Testis (tissue), 3 donors: ENCODE results near the gene TENM4. TPM values are rescaled to one million over a fixed set of nuclear protein-coding genes. Genes with fewer than 3 reads are reported as not detected.

ENCODE experiments used
- DNase-seq: peaks from one replicate; pipeline ENCODE4 v3.0.0-alpha.2; 2019
- H3K27ac ChIP-seq, 2 donors: fragments of 200-600 bp; sonication (generic); one replicate each; pipeline ENCODE4 v1.5.1; 2019
- H3K27me3 ChIP-seq: fragments of 200-600 bp; sonication (generic); one replicate; pipeline ENCODE4 v1.5.1; 2019
- H3K36me3 ChIP-seq: fragments of 200-600 bp; sonication (generic); one replicate; pipeline ENCODE4 v1.5.1; 2017; ENCODE audit warnings: low read depth; ENCODE audit errors: missing control alignments
- H3K4me1 ChIP-seq: fragments of 200-600 bp; sonication (generic); one replicate; pipeline ENCODE4 v1.5.1; 2019
- H3K4me3 ChIP-seq, 2 donors: fragments of 200-600 bp; sonication (generic); one replicate each; pipeline ENCODE4 v1.5.1; 2017 to 2019
- H3K9me3 ChIP-seq: fragments of 200-600 bp; sonication (generic); one replicate; pipeline ENCODE4 v1.5.1; 2017
- CTCF ChIP-seq, 3 experiments: fragments of 450-650 bp in 2 of 3; fragments of 200-600 bp in 1 of 3; sonication (generic) in 1 of 3; IDR thresholded peaks; one replicate each; pipeline ENCODE4 v1.5.1; 2016 to 2019; ENCODE audit warnings: antibody characterized with exemption in 3 of 3, mild to moderate bottlenecking in 2 of 3, moderate library complexity in 1 of 3
- POLR2A ChIP-seq: fragments of 450-650 bp; IDR thresholded peaks from one replicate; pipeline ENCODE4 v1.6.1; 2017; ENCODE audit warnings: antibody characterized with exemption, mild to moderate bottlenecking, moderate library complexity
- WGBS, 2 donors: methylation state at CpG; one replicate each; pipeline ENCODE4 v1.1.5; 2018; 5-methylcytosine and 5-hydroxymethylcytosine counted together
- intact Hi-C: fragments of 100-400 bp; cut with DNase I; formaldehyde crosslinking; loops from one replicate; pipeline ENCODE4 v1.15.1; 2023; ENCODE audit warnings: low total_unique reads
- polyA plus RNA-seq: library from polyadenylated mRNA; stranded (reverse); fragments of 350-450 nt; fragmentation: Illumina TruSeq; extraction: RNeasy Lipid Tissue Mini Kit (QIAGEN cat#74804); gene quantifications from one replicate; pipeline ENCODE4 v1.2.3, GENCODE V29; 2014; ENCODE audit warnings: low read depth, low replicate concordance; ENCODE audit not compliant: insufficient read depth
- total RNA-seq, 2 donors: library from RNA; depleted of rRNA; stranded (reverse); fragments of >200 nt; gene quantifications; one replicate each; pipeline ENCODE4 v1.2.3, GENCODE V29; 2016

Gene TENM4
- total and polyA plus RNA-seq, 3 donors from 2014 or later = 10.6 to 17.9 (median 11.4) TPM

GRCh38 chr11:78646564-78647185 lies 794.2 kb downstream of the TENM4 start:
- DNase-seq = peak; percentile 77
- intact Hi-C loops = no loop called here
- 44 to 53% methylated on average over 7 of the region's 7 CpGs for WGBS, 2 donors
- Histone ChIP-seq H3K36me3 (no peaks in the 10 kb centered on the region), H3K4me1 (no peaks in the 10 kb centered on the region), H3K9me3 (no peaks in the 10 kb centered on the region), H3K27ac (no peak overlapping the region), H3K4me3 (no peak overlapping the region), H3K27me3 (no peaks in the 10 kb centered on the region)
- TF ChIP-seq CTCF (IDR thresholded peaks at IDR 0.05) = peak; percentile 65 to 92 (median 82)
- TF ChIP-seq POLR2A = no peak

- Histone ChIP-seq H3K4me1 (no peaks in the 10 kb centered on the region), H3K36me3 (no peaks in the 10 kb centered on the region), H3K27me3 (no peaks in the 10 kb centered on the region), H3K9me3 (no peaks in the 10 kb centered on the region), H3K4me3 (no peak overlapping the region), H3K27ac (no peak overlapping the region)
- 42 to 49% methylated on average over 5 of the region's 5 CpGs for WGBS, 2 donors
- no peak for TF ChIP-seq POLR2A
- TF ChIP-seq CTCF (IDR thresholded peaks at IDR 0.05) = peak; percentile 67 to 90 (median 88)
- intact Hi-C loops = no loop called here
- peak; percentile 77 for DNase-seq
These were observed 795.3 kb downstream of the TENM4 start for GRCh38 chr11:78645226-78646202.

GRCh38 chr11:78643676-78644056 lies 797.2 kb downstream of the TENM4 start:
- Histone ChIP-seq H3K27ac (no peak overlapping the region), H3K9me3 (no peaks in the 10 kb centered on the region), H3K4me3 (no peak overlapping the region), H3K36me3 (no peaks in the 10 kb centered on the region), H3K4me1 (no peaks in the 10 kb centered on the region), H3K27me3 (no peaks in the 10 kb centered on the region)
- no peak for DNase-seq
- intact Hi-C loops = no loop called here
- TF ChIP-seq POLR2A (no peak), CTCF (IDR thresholded peaks at IDR 0.05) (no peak)

GRCh38 chr11:78642979-78643675 lies 797.7 kb downstream of the TENM4 start:
- TF ChIP-seq CTCF (IDR thresholded peaks at IDR 0.05) (no peak), POLR2A (no peak)

More at GRCh38 chr11:78642979-78643675, 797.7 kb downstream of the TENM4 start:
- Histone ChIP-seq H3K4me3 (no peak overlapping the region), H3K4me1 (no peaks in the 10 kb centered on the region), H3K9me3 (no peaks in the 10 kb centered on the region), H3K27ac (no peak overlapping the region), H3K36me3 (no peaks in the 10 kb centered on the region), H3K27me3 (no peaks in the 10 kb centered on the region)
- WGBS, 2 donors = 79 to 87% methylated on average over 5 of the region's 5 CpGs
- no peak for DNase-seq
- intact Hi-C loops = no loop called here
